Activated naive CD4-positive, alpha-beta T cell treated with anti-CD3 and anti-CD28 coated beads, Interleukin-2, amount 50 U/mL, for 24 hours (primary cell): Measurements from ENCODE around the gene FRMPD3.
A peak's percentile ranks its signal among the peaks of the same experiment; 100 is the strongest.

ENCODE experiments used
- H3K27ac Mint-ChIP-seq: one replicate; pipeline ENCODE4 v1.8.0; 2021; ENCODE audit warnings: mild to moderate bottlenecking, mixed read lengths
- H3K27me3 Mint-ChIP-seq: one replicate; pipeline ENCODE4 v1.8.0; 2021; ENCODE audit warnings: mixed read lengths
- H3K36me3 Mint-ChIP-seq: one replicate; pipeline ENCODE4 v1.8.0; 2021; ENCODE audit warnings: mixed read lengths
- H3K4me1 Mint-ChIP-seq: one replicate; pipeline ENCODE4 v1.8.0; 2021; ENCODE audit warnings: mixed read lengths
- H3K4me3 Mint-ChIP-seq: one replicate; pipeline ENCODE4 v1.8.0; 2021; ENCODE audit warnings: mild to moderate bottlenecking, mixed read lengths
- H3K9me3 Mint-ChIP-seq: one replicate; pipeline ENCODE4 v1.8.0; 2021; ENCODE audit warnings: mixed read lengths

FRMPD3 gene

GRCh38 chrX:107448998-107449835 lies at the start of gene FRMPD3:
TSS of gene FRMPD3 (plus strand) at chrX:107449652. CDS start at chrX:107526589, 76,937 bp downstream.
- no peaks in the 10 kb centered on the region for H3K36me3 Mint-ChIP-seq
- H3K9me3 Mint-ChIP-seq: no peaks in the 10 kb centered on the region
- H3K27ac Mint-ChIP-seq: peak within 1 kb of the TSS; percentile 80
- H3K27me3 Mint-ChIP-seq: peaks cover 24% of the 10 kb centered on the region
- peak within 1 kb of the TSS; percentile 84 for H3K4me3 Mint-ChIP-seq
- H3K4me1 Mint-ChIP-seq: peaks cover 17% of the 10 kb centered on the region

- Mint-ChIP-seq H3K27me3 (no peaks in the 10 kb centered on the region), H3K4me1 (no peaks in the 10 kb centered on the region), H3K4me3 (no peak overlapping the region), H3K36me3 (no peaks in the 10 kb centered on the region), H3K27ac (no peak overlapping the region), H3K9me3 (no peaks in the 10 kb centered on the region)
Measured at GRCh38 chrX:107420571-107420970, 28.9 kb upstream of the FRMPD3 start.

- H3K4me3 Mint-ChIP-seq: no peak overlapping the region
- H3K36me3 Mint-ChIP-seq: no peaks in the 10 kb centered on the region
- H3K4me1 Mint-ChIP-seq: no peaks in the 10 kb centered on the region
- H3K27ac Mint-ChIP-seq: no peak overlapping the region
- H3K9me3 Mint-ChIP-seq: no peaks in the 10 kb centered on the region
- H3K27me3 Mint-ChIP-seq: peaks cover 2% of the 10 kb centered on the region
Measured at GRCh38 chrX:107421337-107421861, 28.1 kb upstream of the FRMPD3 start.

- H3K27ac Mint-ChIP-seq: no peak overlapping the region
- peaks cover 2% of the 10 kb centered on the region for H3K27me3 Mint-ChIP-seq
- no peaks in the 10 kb centered on the region for H3K9me3 Mint-ChIP-seq
- H3K4me1 Mint-ChIP-seq: no peaks in the 10 kb centered on the region
- no peak overlapping the region for H3K4me3 Mint-ChIP-seq
- H3K36me3 Mint-ChIP-seq: no peaks in the 10 kb centered on the region
Measured at GRCh38 chrX:107429090-107429489, 20.4 kb upstream of the FRMPD3 start.

GRCh38 chrX:107440187-107440586 lies 9.3 kb upstream of the FRMPD3 start:
- no peaks in the 10 kb centered on the region for H3K9me3 Mint-ChIP-seq
- no peak overlapping the region for H3K27ac Mint-ChIP-seq
- no peaks in the 10 kb centered on the region for H3K4me1 Mint-ChIP-seq
- peaks cover 4% of the 10 kb centered on the region for H3K27me3 Mint-ChIP-seq
- no peak overlapping the region for H3K4me3 Mint-ChIP-seq
- no peaks in the 10 kb centered on the region for H3K36me3 Mint-ChIP-seq

- Mint-ChIP-seq H3K27ac (no peak overlapping the region), H3K9me3 (no peaks in the 10 kb centered on the region), H3K36me3 (no peaks in the 10 kb centered on the region), H3K4me3 (no peak overlapping the region), H3K27me3 (peaks cover 2% of the 10 kb centered on the region), H3K4me1 (no peaks in the 10 kb centered on the region)
Measured at GRCh38 chrX:107440692-107441091, 8.8 kb upstream of the FRMPD3 start.

GRCh38 chrX:107442914-107443527 lies 6.4 kb upstream of the FRMPD3 start:
- Mint-ChIP-seq H3K27ac (no peak overlapping the region), H3K36me3 (no peaks in the 10 kb centered on the region), H3K4me3 (no peak overlapping the region), H3K27me3 (peaks cover 7% of the 10 kb centered on the region), H3K4me1 (no peaks in the 10 kb centered on the region), H3K9me3 (no peaks in the 10 kb centered on the region)

GRCh38 chrX:107445146-107445545 lies 4.3 kb upstream of the FRMPD3 start:
- Mint-ChIP-seq H3K4me1 (peaks cover 5% of the 10 kb centered on the region), H3K27me3 (peaks cover 10% of the 10 kb centered on the region), H3K9me3 (no peaks in the 10 kb centered on the region), H3K4me3 (no peak overlapping the region), H3K27ac (no peak overlapping the region), H3K36me3 (no peaks in the 10 kb centered on the region)

- Mint-ChIP-seq H3K27ac (no peak overlapping the region), H3K4me1 (peaks cover 8% of the 10 kb centered on the region), H3K27me3 (peaks cover 12% of the 10 kb centered on the region), H3K4me3 (no peak overlapping the region), H3K9me3 (no peaks in the 10 kb centered on the region), H3K36me3 (no peaks in the 10 kb centered on the region)
Measured at GRCh38 chrX:107445631-107446030, 3.8 kb upstream of the FRMPD3 start.

- no peak overlapping the region for H3K4me3 Mint-ChIP-seq
- H3K4me1 Mint-ChIP-seq: peaks cover 17% of the 10 kb centered on the region
- no peaks in the 10 kb centered on the region for H3K36me3 Mint-ChIP-seq
- peaks cover 24% of the 10 kb centered on the region for H3K27me3 Mint-ChIP-seq
- H3K27ac Mint-ChIP-seq: no peak overlapping the region
- H3K9me3 Mint-ChIP-seq: no peaks in the 10 kb centered on the region
Measured at GRCh38 chrX:107447642-107448041, 1.8 kb upstream of the FRMPD3 start.

GRCh38 chrX:107448625-107448997 lies 841 bp upstream of the FRMPD3 start:
- H3K27ac Mint-ChIP-seq: no peak overlapping the region
- no peaks in the 10 kb centered on the region for H3K9me3 Mint-ChIP-seq
- peak overlapping the region; percentile 68 for H3K4me3 Mint-ChIP-seq
- H3K4me1 Mint-ChIP-seq: peaks cover 17% of the 10 kb centered on the region
- no peaks in the 10 kb centered on the region for H3K36me3 Mint-ChIP-seq
- H3K27me3 Mint-ChIP-seq: peaks cover 24% of the 10 kb centered on the region

GRCh38 chrX:107450823-107451509 lies 1.5 kb downstream of the FRMPD3 start:
- Mint-ChIP-seq H3K4me3 (peak overlapping the region; percentile 84), H3K36me3 (no peaks in the 10 kb centered on the region), H3K27ac (no peak overlapping the region), H3K9me3 (no peaks in the 10 kb centered on the region), H3K27me3 (peaks cover 25% of the 10 kb centered on the region), H3K4me1 (peaks cover 17% of the 10 kb centered on the region)

GRCh38 chrX:107451731-107452130 lies 2.3 kb downstream of the FRMPD3 start:
- Mint-ChIP-seq H3K27me3 (peaks cover 27% of the 10 kb centered on the region), H3K4me3 (peak overlapping the region; percentile 55), H3K27ac (no peak overlapping the region), H3K4me1 (peaks cover 17% of the 10 kb centered on the region), H3K9me3 (no peaks in the 10 kb centered on the region), H3K36me3 (no peaks in the 10 kb centered on the region)

GRCh38 chrX:107452581-107452980 lies 3.1 kb downstream of the FRMPD3 start:
- Mint-ChIP-seq H3K27me3 (peaks cover 25% of the 10 kb centered on the region), H3K4me1 (peaks cover 17% of the 10 kb centered on the region)

GRCh38 chrX:107454302-107454701 lies 4.8 kb downstream of the FRMPD3 start:
- no peak overlapping the region for H3K27ac Mint-ChIP-seq
- no peak overlapping the region for H3K4me3 Mint-ChIP-seq
- H3K9me3 Mint-ChIP-seq: no peaks in the 10 kb centered on the region
- peaks cover 18% of the 10 kb centered on the region for H3K27me3 Mint-ChIP-seq
- H3K36me3 Mint-ChIP-seq: no peaks in the 10 kb centered on the region
- peaks cover 12% of the 10 kb centered on the region for H3K4me1 Mint-ChIP-seq

More at GRCh38 chrX:107452581-107452980, 3.1 kb downstream of the FRMPD3 start:
- H3K9me3 Mint-ChIP-seq: no peaks in the 10 kb centered on the region
- no peaks in the 10 kb centered on the region for H3K36me3 Mint-ChIP-seq
- H3K27ac Mint-ChIP-seq: no peak overlapping the region
- H3K4me3 Mint-ChIP-seq: no peak overlapping the region

- Mint-ChIP-seq H3K4me1 (no peaks in the 10 kb centered on the region), H3K27ac (no peak overlapping the region), H3K4me3 (no peak overlapping the region), H3K9me3 (no peaks in the 10 kb centered on the region), H3K36me3 (no peaks in the 10 kb centered on the region), H3K27me3 (peaks cover 7% of the 10 kb centered on the region)
Measured at GRCh38 chrX:107457289-107457688, 7.8 kb downstream of the FRMPD3 start.
